Activated CD4-positive, alpha-beta T cell treated with anti-CD3 and anti-CD28 coated beads, Interleukin-2, amount 50 U/mL, for 48 hours (primary cell): ENCODE data around the gene ST6GALNAC1.

Source experiments
- DNase-seq, 2 experiments: peaks; one replicate each; pipeline ENCODE4 v3.0.0-alpha.2; 2020

The ST6GALNAC1 gene

DNA sequence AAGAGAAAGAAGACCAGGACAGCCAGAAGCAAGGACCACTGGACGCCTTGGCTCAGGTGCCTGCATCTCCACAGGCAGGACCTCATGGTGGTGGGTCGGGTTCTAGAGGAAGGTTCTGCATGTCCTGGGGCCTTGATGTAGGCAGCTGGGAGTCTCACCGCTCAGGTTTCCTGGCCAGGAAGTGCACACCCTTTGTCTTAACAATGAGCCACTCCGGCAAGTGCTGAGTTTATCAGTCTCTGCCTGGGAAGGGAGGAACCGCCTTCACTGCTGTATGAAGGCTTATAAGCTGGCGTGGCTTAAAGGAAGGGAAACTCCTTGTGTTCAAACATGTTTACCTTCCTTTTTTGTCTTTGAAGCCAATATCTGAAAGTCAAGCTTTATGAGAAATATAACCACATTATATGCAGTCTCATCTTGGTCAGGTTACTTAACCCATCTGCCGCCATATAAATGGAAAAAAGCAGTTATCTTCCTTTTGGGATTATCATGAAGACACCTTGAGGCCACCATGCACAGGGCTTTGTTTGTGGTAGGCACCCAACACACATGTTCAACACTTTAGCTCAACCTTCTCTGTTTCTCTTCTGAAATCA, at the start of gene ST6GALNAC1:
Gene ST6GALNAC1, minus strand, starts transcription at position 205 of the 596 bp plus-strand sequence. Its CDS starts 119 bp downstream, at position 86.
- DNase-seq: peak; percentile 29 to 37

GRCh38 chr17:76691379-76692191, 48.0 kb upstream of the ST6GALNAC1 start:
- DNase-seq: no peak

GRCh38 chr17:76690596-76691280, 47.2 kb upstream of the ST6GALNAC1 start:
- DNase-seq: no peak

DNA sequence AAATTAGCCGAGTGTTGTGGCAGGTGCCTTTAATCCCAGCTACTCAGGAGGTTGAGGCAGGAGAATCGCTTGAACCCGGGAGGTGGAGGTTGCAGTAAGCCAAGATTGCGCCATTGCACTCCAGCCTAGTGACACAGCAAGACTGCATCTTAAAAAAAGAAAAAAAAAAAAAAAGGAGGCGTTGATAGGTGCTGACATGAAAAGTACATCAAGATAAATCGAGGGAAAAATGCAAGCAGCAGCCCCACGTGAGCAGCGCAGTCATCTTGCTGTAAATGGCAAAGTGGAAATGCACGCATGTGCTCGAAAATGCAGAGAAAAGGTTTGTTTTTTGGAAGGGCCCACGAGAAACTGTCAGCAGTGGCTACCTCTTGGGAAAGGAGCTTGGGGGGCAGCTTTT, 46.3 kb upstream of the ST6GALNAC1 start:
- DNase-seq: no peak

- DNase-seq: no peak
Measured at GRCh38 chr17:76688165-76688622, 44.6 kb upstream of the ST6GALNAC1 start.

GRCh38 chr17:76687298-76688164, 44.0 kb upstream of the ST6GALNAC1 start:
- DNase-seq: no peak

DNA sequence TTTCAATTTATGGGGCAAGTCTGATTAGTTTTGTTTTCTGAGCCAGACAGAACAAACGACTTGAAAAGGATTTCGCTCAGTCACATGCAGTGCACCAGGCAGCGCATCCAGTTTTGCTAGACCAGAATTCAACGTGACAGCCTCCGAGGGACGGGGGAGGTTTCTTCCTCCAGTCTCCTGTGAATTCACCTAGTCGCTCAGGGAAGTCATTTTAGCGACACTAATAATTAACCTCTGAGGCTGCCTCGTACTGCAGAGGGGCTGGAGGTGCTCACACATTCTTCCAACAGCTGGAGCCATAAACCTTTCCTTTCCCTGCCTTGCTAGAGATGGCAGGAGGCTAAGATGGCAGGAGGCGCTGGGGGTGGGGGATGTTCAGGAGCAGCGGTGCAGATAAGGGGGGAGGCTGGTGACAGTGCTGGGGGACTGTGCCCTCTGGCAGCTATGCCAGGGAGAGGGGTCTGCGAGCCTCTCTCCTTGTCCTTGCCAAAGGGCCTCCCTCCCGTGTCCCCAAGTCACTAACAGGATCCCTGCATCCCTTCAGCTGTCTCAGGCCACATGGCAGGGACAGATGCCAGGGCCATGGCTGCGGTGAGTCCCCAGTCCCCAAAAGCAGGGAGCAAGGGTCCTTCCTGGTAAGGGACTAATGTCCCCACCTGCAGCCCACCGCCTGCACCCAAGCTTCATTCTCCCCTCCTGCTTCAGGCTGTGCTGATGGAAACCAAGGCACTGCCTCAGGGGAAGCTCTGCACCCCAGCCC, 43.2 kb upstream of the ST6GALNAC1 start:
- no peak for DNase-seq

- DNase-seq: no peak
Measured at GRCh38 chr17:76685846-76686245, 42.3 kb upstream of the ST6GALNAC1 start.

DNA sequence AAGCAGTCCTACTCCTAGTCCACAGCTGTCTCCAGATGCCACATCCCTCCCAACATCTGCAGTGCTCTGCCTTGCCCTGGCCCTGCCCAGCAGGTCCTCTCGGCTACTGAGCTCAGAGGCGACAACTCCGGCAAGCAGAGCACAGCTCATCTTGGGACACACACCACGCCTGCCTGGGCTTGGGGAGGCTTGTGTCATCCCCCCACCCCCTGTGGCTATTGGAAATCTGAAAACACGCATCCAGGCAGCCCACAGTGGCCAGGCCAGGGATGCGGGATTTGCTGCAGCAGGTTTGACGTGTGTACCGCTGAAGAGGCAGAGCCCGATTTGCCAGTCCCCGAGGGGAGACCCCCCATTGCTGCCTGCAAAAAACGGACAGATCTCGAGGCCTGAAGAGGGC, 41.8 kb upstream of the ST6GALNAC1 start:
- no peak for DNase-seq

GRCh38 chr17:76684756-76685155, 41.2 kb upstream of the ST6GALNAC1 start:
- DNase-seq: no peak

DNA sequence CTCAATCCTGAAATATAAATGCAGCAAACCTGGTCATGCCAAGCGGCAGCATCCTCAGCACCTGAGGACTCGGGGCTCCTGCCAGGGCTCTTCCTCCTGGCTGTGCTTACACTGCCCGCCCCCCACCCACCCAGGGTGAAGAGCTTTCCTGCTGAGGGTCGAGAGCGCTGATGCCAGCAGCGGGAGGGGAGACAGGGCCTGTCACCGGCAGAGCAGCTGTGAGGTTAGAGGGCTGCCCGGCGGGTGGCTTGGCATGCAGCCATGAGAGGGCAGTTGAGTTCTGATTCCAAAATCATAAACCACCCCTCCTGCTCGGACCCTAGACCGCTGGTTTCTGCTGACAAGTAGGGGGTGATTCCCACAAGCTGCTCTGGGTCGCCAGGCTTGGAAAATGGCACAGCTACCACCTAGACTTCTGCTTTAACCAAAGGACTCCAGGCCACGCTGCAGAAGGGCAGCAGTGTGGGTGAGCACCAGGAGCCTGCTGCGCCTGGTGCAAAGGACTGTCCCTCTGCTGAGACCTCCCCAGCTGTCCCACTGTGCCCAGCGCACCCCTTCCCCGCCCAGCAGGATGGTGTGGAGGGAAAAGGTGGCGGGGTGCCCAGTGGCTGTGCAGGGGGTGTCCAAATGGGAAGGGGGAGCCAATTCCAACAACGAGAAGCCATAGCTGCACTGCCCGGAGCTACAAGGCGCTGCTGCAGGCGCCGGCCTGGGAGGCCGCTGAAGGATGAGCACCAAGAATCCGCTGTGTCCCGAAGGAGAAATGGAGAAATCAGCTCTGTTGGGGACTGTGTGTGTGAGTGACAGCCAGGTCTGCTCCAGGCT, 40.6 kb upstream of the ST6GALNAC1 start:
- no peak for DNase-seq

- no peak for DNase-seq
Measured at GRCh38 chr17:76683011-76683755, 39.6 kb upstream of the ST6GALNAC1 start.

- DNase-seq: no peak
Measured at GRCh38 chr17:76682296-76682695, 38.7 kb upstream of the ST6GALNAC1 start.

- peak; percentile 73 to 80 for DNase-seq
Measured at GRCh38 chr17:76681222-76682137, 37.9 kb upstream of the ST6GALNAC1 start.

GRCh38 chr17:76679239-76679638, 35.7 kb upstream of the ST6GALNAC1 start:
- DNase-seq: no peak

DNA sequence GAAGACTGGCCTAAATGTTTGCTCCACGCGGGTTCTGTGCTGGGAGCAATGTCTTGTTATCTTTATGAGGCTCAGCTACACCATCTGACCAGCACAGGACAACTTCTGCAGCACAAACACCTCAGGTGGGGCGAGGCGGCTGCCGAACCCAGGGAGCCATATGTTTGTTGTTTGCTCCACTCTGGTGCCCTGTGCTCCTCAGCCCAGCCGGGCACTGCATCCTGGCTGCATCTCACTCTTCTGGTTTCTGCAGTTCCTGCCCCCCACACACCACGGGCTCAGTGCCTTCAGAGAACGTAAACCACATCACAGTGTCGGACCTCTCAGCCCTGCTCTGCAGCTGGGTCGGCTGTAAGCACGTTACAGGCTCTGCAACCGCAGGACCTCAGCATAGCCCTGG, 34.8 kb upstream of the ST6GALNAC1 start:
- DNase-seq: peak in 1 of 2 experiments; percentile 11

- no peak for DNase-seq
Measured at GRCh38 chr17:76677406-76677805, 33.8 kb upstream of the ST6GALNAC1 start.

- DNase-seq: no peak
Measured at GRCh38 chr17:76676629-76677028, 33.1 kb upstream of the ST6GALNAC1 start.

DNA sequence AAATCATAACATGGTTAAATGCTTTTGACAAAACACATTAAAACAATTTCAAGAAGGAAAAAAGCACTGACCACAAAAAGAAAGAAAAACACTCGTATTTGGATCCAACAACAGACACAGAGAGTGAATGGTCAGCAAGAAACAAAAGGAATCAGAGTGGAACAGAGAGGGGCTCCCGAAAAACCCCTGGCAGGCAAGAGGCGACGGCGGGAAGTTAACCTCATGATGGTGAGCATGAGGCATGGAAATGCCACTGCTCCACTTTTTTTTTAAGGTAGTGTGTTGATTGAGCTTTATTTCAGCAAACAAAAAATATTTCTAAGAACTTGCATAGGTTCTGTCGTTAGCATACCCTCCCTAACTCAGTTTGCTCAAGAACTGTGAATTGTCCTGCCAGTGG, 32.1 kb upstream of the ST6GALNAC1 start:
- DNase-seq: no peak
